Stimulated activated CD4-positive, alpha-beta T cell treated with anti-CD3 and anti-CD28 coated beads, Interleukin-1b, Interleukin-23, amount 100 ng/mL, for 4 hours (primary cell): Measurements from ENCODE around the gene BOLA3.
"Not testable (repeated sequence)": the region's sequence is repeated elsewhere in the genome, so short reads cannot be mapped to it uniquely, and the experiment has no call there.

Experiments used
- DNase-seq, 2 donors: peaks; one replicate each; pipeline ENCODE4 v3.0.0-alpha.2; 2020; ENCODE audit warnings: low read depth in 2 of 2

The BOLA3 gene

GRCh38 chr2:74147727-74148456 is at the start of gene BOLA3:
BOLA3 (minus strand) TSS chr2:74147912; CDS start chr2:74147874, 38 bp downstream.
- peak; percentile 60 to 83 for DNase-seq

GRCh38 chr2:74197049-74197448 is 49.3 kb upstream of the BOLA3 start:
- DNase-seq = no peak

DNA sequence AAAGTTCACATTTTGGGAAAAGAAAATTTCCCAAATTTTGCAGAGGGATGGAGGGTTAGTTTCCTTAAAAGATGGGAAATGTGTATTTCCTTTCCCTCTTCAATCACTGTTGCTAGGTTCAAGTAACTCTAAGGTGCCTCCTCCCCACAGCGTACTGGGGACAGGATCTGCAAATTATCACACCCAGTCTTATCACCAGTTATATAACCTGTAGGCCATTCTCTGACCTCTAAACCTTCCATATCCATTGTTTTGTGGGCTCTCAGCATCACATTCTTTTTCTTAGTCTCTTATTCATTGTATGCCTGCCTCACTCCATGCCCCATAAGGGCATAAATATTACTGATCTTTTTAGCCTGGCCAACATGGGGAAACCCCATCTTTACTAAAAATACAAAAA is 47.1 kb upstream of the BOLA3 start:
- no peak for DNase-seq

DNA sequence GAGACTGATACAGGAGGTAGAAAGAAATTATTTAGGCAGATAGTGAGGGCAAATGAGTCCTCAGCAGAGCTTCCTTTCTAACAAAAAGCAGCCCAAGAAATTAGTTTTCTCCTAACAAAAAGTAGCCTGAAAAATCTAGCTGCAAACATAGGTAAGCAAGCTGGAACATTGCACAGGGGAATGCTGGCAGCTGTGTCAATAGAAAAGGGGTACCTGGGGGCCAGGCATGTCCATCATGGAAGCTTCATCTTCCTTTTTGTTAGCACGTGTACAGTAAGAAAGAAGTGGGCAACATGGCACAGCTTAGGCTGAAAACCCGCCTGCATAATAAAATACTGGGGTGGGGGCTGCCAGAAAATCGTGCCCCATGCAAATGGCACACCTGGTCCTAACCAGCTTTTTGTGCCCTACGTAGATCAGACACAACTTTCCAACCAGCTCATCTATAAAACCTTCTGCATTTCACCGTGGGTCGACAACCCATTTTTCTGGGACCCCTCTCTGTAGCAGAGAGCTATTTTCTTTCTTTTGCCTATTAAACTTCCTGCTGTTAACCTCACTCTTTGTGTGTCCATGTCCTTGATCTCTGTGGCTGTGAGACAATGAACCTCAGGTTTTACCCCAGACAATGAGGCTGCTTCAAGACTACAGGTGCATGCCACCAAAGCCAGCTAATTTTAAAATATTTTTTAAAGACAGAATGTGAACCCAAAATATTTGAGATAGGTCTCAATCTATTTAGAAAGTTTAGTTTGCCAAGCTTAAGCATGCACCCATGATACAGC is 44.1 kb upstream of the BOLA3 start:
- DNase-seq = no peak

DNA sequence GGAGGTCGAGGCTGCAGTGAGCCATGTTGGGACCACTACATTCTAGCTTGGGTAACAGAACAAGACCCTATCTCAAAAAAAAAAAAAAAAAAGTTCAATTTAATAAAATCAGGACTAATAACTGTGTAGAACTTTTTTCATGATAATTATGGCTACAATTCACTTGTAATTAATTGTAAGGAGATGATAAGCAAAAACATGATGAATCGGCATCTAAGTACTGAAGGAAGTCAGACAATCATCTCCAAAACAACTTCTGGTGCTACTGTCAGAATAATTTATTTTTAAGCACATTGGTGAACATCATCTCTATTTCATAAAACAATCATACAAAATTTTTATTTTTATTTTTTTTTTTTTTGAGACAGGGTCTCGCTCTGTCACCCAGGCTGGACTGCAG is 41.0 kb upstream of the BOLA3 start:
- no peak for DNase-seq

GRCh38 chr2:74188018-74188601 is 40.4 kb upstream of the BOLA3 start:
- no peak for DNase-seq

GRCh38 chr2:74186706-74187105 is 39.0 kb upstream of the BOLA3 start:
- not testable (repeated sequence) for DNase-seq

DNA sequence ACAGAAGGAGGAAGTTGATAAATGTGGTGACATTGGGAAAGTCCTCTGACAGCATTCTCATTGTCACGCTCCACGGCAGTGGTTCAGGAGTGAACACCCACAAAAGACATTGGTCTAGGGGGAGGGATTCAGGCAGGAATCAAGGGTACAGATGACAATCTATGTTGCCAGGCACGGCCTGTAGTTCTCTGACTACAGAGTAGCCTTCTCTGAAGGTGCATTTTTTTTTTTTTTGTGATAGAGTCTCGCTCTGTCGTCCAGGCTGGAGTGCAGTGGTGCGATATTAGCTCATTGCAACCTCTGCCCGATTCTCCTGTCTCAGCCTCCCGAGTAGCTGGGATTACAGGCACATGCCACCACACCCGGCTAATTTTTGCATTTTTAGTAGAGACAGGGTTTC is 38.3 kb upstream of the BOLA3 start:
- no peak for DNase-seq

- DNase-seq = no peak
These were observed 36.2 kb upstream of the BOLA3 start for GRCh38 chr2:74183878-74184277.

DNA sequence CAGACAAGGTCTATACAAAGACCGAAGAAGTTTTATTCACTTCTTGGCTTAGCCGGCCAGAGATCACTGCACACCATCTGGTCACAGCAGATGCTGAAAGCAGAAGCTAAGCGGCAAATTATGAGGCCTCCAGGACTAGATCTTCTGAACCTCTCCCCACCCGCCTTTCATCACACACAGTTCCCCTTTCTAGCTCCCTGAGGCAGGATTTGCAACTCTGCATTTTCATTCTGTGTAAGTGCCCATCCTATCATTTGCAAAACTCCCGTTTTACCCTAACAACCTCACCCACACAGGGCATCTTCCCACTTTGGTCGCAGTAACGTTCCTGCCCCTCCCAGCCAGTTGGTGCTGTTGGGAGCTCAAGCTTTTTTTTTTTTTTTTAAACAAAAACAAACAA is 34.0 kb upstream of the BOLA3 start:
- no peak for DNase-seq

- DNase-seq = no peak
These were observed 31.6 kb upstream of the BOLA3 start for GRCh38 chr2:74179063-74179865.

DNA sequence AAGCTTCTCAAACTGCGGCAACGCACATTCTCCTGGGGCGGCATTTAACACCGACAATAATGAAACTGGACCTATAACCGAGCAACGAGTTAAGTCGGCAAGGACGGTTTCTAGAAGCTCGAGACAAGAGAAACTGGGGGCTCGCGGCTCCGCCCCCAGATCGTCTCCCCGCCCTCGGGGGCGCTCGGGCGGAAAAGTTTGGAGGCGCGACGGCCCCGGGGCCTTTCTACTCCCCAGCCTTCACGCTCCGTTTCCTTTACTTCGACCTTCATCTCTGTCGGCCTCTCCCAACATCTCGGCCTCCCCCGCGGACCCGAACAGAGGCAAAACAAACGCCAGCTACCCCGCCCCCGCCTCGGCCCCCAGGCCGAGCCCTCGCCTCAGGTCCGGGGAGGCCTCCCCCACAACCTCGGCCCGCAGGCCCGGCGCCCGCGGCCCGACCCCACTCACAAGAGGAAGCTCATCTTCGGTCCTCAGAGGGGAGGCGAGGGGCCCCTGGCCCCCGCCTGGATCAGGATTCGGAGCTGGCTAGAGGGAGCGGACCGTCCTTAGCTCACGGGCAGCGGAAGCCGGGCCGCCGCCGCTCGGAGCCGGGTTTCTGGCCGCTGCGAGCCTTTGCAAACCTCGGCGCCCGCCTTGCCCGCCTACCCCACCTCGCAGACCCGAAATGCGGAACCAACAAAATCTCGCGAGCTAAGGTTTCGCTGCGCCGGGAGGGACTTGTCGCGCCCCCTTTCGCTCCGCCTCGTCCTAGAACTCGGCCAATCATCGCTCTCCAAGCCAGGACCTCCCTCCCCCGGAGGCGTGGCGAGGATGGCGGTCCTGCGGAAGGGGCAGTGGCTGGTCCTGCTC is 30.7 kb upstream of the BOLA3 start, which contains the start of gene MOB1A:
MOB1A (minus strand) TSS at position 669 of the 852 bp plus-strand sequence; CDS start at position 464, 205 bp downstream.
- peak; percentile 95 to 96 for DNase-seq

GRCh38 chr2:74177696-74178095 is 30.0 kb upstream of the BOLA3 start:
- DNase-seq = no peak

DNA sequence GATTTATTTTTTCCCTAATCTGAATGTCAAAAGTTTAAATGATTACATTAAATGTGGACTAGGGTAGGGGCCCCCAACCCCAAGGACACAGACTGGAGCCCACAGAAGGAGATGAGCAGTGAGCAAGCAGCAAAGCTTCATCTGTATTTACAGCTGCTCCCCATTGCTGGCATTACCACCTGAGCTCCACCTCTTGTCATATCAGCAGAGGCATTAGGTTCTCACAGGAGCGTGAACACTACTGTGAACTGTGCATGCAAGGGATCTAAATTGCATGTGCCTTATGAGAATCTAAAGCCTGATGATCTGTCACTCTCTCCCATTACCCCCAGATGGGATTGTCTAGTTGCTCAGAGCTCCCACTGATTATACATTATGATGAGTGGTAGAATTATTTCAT is 27.2 kb upstream of the BOLA3 start:
- no peak for DNase-seq

- DNase-seq = no peak
These were observed 21.0 kb upstream of the BOLA3 start for GRCh38 chr2:74168739-74169138.

DNA sequence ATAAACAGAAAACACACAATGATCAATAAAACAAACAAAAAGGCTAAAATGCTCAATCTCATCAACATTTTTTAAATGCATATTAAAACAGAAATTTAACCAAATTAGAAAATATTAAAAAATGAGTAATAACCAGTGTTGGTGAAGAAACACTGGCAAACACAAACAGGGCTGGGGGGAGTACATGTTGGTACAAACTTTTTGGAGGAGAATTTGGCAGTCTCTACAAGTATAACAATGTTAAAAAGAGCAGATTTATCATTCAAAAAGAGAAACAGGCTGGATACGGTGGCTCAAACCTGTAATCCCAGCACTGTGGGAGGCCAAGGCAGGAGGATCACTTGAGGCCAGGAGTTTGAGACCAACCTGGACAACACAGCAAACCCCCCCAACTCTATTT is 17.0 kb upstream of the BOLA3 start:
- DNase-seq = no peak

DNA sequence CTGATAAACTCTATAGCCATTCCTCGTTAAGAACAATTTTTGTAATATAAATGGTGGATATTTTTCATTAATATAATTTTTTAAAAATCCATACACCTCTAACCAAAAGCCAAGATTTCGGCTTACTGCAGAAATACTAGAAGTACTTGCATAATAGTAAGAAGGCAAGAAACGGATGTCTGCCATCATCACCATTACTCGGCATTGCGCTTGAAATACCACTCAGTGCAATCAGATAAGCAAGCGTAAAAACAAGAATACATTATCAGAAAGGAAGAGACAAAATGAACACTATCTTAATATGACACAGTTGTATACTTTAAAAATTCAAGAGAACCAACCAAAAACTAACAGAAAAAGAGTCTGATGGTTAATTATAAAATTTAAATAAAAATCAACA is 15.2 kb upstream of the BOLA3 start:
- no peak for DNase-seq

GRCh38 chr2:74155830-74156229 is 8.1 kb upstream of the BOLA3 start:
- no peak for DNase-seq

- DNase-seq = no peak
These were observed 5.2 kb upstream of the BOLA3 start for GRCh38 chr2:74152954-74153353.

DNA sequence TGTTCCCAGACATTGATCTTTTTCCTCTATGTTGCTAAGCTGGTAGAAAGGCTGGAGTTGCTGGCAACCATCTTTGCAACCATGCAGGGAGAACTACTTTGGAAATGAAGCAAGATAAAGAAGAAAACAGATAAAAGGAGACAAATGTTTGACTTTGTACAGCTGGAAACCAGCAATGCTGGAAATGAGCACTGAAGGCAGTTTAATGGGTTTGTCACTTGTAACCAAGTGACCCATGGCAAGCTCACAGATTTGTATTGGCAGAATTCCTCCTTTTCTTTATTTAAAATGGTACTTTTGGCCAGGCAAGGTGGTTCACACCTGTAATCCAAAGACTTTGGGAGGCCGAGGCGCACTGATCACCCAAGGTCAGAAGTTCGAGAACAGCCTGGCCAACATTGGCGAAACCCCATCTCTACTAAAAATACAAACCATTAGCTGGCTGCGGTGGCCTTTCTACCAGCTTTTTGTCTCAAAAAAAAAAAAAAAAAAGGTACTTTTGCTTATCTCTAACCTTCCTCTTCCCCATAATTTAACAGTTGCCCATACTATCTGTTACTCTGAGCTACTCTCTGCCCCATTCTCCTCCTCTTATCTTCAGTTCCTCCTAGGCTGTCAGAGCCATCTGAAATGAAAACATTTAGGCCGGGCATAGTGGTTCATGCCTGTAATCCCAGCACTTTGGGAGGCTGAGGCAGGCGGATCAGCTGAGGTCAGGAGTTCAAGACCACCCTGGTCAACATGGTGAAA is 2.0 kb upstream of the BOLA3 start:
- DNase-seq = no peak

- DNase-seq = no peak
These were observed 1.5 kb upstream of the BOLA3 start for GRCh38 chr2:74149247-74149525.
